Measurements from ENCODE around the gene NOTO.
"Not testable (repeated sequence)": the region's sequence is repeated elsewhere in the genome, so short reads cannot be mapped to it uniquely, and the experiment has no call there.

- not testable (repeated sequence) for TF ChIP-seq CTCF (IDR thresholded peaks at IDR 0.05; ENCODE audit: insufficient read depth, low read depth, low read length); EZH2 (IDR thresholded peaks at IDR 0.05; ENCODE audit: insufficient read depth, low read length)
Observed at GRCh38 chr2:73168348-73168747, 34.0 kb upstream of the NOTO start.
